Skeletal muscle satellite cell (primary cell): ENCODE measurements around the gene ZNF407.

Experiments used
- H3K27me3 ChIP-seq: 2 replicates; pipeline ENCODE4 v1.7.0; 2013; ENCODE audit warnings: low read length; ENCODE audit not compliant: control insufficient read depth, insufficient read depth
- H3K36me3 ChIP-seq: 2 replicates; pipeline ENCODE4 v1.7.0; 2013; ENCODE audit warnings: mild to moderate bottlenecking, control low read depth, low read length; ENCODE audit not compliant: insufficient read depth
- H3K4me1 ChIP-seq: 2 replicates; pipeline ENCODE4 v1.7.0; 2013; ENCODE audit warnings: low read length; ENCODE audit not compliant: control insufficient read depth, insufficient read depth
- H3K4me2 ChIP-seq: 2 replicates; pipeline ENCODE4 v1.7.0; 2013; ENCODE audit warnings: mild to moderate bottlenecking, low read length
- H3K4me3 ChIP-seq: 2 replicates; pipeline ENCODE4 v1.7.0; 2013; ENCODE audit warnings: low read length
- H3K9ac ChIP-seq: 2 replicates; pipeline ENCODE4 v1.7.0; 2013; ENCODE audit warnings: mild to moderate bottlenecking, low read depth, low read length, moderate library complexity
- H3K9me3 ChIP-seq: replicated peaks from 2 replicates; pipeline ENCODE4 v1.7.0; 2013; ENCODE audit warnings: mild to moderate bottlenecking, control low read depth, low read length

Gene ZNF407

DNA sequence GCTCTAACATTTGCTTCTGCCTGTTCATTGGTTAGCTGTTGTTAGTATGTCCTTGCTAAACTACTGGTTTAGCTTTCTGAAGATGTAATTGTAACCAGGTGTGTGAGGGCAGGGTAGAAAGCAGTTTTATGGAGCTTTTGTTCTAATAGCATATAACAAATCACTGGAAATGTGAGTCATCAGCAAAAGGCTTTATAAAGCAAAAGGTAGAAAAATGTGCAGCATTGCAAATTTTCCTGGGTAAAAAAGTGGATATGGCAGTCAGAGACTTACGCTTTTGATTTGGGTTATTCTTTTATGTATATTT, 85.3 kb downstream of the ZNF407 start:
- Histone ChIP-seq H3K36me3 (no peaks in the 10 kb centered on the region), H3K4me3 (no peak overlapping the region), H3K27me3 (no peaks in the 10 kb centered on the region), H3K9me3 (no peaks in the 10 kb centered on the region), H3K4me1 (peaks cover 5% of the 10 kb centered on the region), H3K4me2 (no peak overlapping the region), H3K9ac (no peak overlapping the region)

DNA sequence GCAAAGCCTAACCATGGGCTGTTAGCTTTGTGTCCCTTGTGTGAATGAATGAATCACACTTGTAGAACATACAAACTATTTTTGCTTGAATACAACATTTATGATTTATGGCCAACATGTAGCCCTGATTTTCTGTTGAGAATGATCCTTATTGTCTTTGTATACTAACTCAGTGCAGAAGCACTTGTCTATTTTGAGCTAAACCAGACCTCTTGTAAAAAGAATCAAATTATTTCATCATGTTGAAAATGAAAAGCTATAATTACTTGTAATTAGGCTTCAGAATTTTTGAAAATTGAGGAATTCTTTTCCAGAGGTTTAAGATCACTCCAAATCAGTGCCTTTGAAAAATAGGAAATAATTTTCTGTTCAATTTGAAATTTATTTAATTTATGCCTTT, 85.9 kb downstream of the ZNF407 start:
- H3K4me2 ChIP-seq = no peak overlapping the region
- no peak overlapping the region for H3K4me3 ChIP-seq
- no peak overlapping the region for H3K9ac ChIP-seq
- H3K36me3 ChIP-seq = no peaks in the 10 kb centered on the region
- no peaks in the 10 kb centered on the region for H3K27me3 ChIP-seq
- peaks cover 6% of the 10 kb centered on the region for H3K4me1 ChIP-seq
- no peaks in the 10 kb centered on the region for H3K9me3 ChIP-seq

DNA sequence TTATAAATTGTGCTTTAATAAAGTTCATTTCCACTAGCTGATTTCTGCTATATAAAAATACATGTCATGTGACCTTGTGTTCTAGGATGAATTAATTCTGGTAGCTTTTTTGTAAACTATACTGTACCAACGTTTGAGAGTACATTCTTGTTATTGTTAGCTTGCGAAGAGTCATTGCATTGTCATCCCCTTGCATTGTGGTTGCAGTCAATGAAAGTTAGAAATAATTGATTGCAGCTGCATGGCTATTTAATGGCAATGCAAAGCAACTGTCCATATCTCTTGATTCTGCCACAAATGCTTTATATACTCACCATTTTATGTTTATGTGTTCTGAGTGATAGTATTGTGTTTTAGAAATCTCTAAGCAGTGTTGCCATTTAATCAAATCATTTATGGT, 91.6 kb downstream of the ZNF407 start:
- Histone ChIP-seq H3K4me2 (peak overlapping the region; percentile 36), H3K27me3 (no peaks in the 10 kb centered on the region), H3K4me1 (peaks cover 12% of the 10 kb centered on the region), H3K9me3 (no peaks in the 10 kb centered on the region), H3K36me3 (no peaks in the 10 kb centered on the region), H3K4me3 (no peak overlapping the region), H3K9ac (no peak overlapping the region)

DNA sequence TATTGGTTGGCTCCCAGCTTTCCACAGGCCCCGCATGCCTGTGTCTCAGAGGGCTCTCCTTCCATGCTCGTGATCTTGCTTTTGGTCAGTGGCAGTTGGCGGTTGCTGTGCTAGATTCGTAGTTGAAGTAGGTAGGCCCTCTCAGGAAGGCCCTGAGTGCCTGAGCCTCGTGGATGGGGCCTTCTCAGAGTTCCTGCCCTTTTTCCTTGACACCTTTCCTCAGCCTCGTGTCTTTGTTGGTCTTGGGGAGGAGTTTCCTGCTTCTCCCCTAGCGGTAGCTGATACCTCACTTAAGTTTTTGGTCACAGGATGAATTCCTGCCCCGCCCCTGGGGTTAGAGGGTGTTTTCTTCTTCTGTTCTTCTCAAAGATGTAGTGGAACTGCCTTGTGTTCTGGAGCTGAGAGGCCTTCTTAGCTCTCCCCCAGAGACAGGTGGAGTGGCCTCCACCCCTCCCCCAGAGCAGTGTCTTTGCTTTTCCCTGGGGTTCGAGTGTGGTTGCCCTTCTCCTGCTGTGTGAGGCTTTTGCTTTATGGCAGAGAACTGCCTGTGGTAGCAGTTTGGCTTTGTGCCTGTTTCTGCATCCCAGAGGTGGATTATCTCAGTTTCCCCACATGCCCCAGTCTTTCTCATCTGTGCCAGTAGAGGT, 94.8 kb downstream of the ZNF407 start:
- Histone ChIP-seq H3K27me3 (no peaks in the 10 kb centered on the region), H3K4me2 (no peak overlapping the region), H3K4me1 (peaks cover 12% of the 10 kb centered on the region), H3K9me3 (no peaks in the 10 kb centered on the region), H3K4me3 (no peak overlapping the region), H3K36me3 (no peaks in the 10 kb centered on the region), H3K9ac (no peak overlapping the region)

DNA sequence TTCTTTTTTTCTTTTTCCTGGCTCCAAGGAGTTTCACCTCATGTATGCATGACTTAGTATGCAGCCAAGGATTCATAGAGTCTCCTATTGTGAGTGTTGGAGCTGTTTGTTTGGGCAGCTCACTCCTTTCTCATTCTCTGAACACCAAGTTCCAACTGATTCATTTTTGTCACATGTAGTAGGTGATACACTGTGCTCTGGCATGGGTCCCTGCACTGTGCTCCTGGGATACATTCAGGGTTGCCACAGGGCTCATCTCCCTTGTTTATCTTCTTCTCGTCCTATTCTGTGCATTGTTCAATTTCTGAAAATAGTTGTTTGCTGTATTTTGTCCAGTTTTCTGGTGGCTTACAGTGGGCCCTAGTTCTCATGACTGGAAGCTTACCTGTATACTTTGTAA, 96.8 kb downstream of the ZNF407 start:
- H3K9ac ChIP-seq = no peak overlapping the region

DNA sequence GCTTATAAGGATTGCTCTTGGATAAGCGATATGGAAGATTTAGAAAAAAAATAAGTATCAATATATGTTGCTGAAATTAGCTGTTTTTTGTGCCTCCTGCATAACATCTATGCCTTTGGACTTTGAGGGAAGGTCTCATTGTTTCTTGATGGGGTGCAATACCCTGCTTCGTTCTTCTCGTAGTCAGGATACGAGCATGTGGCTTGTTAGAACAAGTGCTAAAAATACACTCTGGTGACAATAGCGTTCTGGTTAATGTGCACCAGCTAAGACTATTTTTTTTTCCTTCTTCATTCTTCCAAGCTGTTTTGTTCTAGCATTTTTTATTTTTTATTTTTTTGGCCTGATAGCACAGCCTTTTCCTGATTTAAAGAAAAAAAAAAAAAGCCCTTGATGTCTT, 97.5 kb downstream of the ZNF407 start:
- Histone ChIP-seq H3K27me3 (no peaks in the 10 kb centered on the region), H3K9ac (no peak overlapping the region), H3K4me1 (no peaks in the 10 kb centered on the region)

More for the DNA sequence above, 96.8 kb downstream of the ZNF407 start:
- Histone ChIP-seq H3K9me3 (no peaks in the 10 kb centered on the region), H3K4me2 (no peak overlapping the region), H3K4me3 (no peak overlapping the region), H3K4me1 (peaks cover 5% of the 10 kb centered on the region), H3K36me3 (no peaks in the 10 kb centered on the region), H3K27me3 (no peaks in the 10 kb centered on the region)

DNA sequence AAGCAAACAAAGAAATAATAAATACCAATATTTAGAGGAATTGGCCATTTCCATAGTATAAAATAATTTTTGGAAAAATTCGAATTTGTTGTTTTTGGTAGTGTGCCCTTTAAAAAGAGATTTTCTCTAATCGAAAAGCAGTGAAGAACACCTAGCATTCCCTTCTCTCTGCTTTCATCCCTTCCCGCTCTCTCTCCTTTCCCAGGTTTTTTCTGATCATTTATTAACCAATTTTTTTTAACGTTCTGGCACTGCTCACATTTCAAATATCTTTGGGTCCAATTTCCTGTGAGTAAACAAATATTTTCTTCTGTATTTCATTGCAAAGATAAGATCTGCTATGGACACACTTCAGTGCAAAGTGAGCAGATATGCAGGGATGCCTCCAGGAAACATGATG, 101.2 kb downstream of the ZNF407 start:
- no peaks in the 10 kb centered on the region for H3K36me3 ChIP-seq
- H3K4me3 ChIP-seq = no peak overlapping the region

More for the DNA sequence above, 97.5 kb downstream of the ZNF407 start:
- H3K4me2 ChIP-seq = no peak overlapping the region
- H3K36me3 ChIP-seq = no peaks in the 10 kb centered on the region
- H3K9me3 ChIP-seq = no peaks in the 10 kb centered on the region
- H3K4me3 ChIP-seq = no peak overlapping the region

DNA sequence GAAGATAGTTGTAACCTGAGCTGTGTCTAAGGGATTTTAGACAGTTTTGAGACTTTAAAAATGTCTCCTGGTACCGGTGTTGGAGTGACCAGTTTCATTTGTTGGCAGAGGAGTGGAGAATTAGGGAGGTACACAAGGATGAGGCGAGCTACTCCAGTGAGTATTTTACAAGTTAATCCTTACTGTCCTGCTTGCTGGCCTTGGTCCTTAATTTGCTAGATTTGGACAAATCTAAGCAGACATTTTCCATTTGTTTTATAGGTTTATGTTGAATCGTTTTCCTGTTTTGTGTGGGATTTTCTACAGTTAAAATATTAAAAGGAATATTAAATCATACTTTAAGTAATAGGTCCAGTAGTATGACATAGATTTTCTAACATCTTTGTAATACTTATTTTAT, 101.8 kb downstream of the ZNF407 start:
- Histone ChIP-seq H3K4me2 (no peak overlapping the region), H3K4me1 (no peaks in the 10 kb centered on the region), H3K36me3 (no peaks in the 10 kb centered on the region), H3K9ac (no peak overlapping the region), H3K27me3 (no peaks in the 10 kb centered on the region), H3K4me3 (no peak overlapping the region), H3K9me3 (no peaks in the 10 kb centered on the region)

More for the DNA sequence above, 101.2 kb downstream of the ZNF407 start:
- no peaks in the 10 kb centered on the region for H3K4me1 ChIP-seq
- H3K9me3 ChIP-seq = no peaks in the 10 kb centered on the region
- no peaks in the 10 kb centered on the region for H3K27me3 ChIP-seq
- no peak overlapping the region for H3K4me2 ChIP-seq
- H3K9ac ChIP-seq = no peak overlapping the region

DNA sequence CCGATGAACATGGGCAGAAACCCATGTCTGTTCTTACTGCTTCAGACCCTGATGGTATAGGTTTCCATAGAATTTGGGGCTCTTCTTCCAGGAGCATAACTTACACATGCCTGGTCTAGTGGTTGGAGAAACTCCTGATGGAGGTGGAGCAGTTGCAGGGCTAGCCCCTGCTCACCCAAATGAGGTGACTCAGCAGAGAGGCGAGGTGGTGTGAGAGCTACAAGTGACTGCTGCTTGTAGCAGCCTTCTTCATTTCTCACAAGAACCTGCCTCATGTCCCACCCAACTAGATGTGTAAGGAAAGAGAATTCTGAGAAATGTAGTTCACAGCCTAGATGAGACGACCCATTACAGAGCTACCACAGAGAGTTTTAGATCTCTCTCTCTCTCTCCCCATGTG, 105.3 kb downstream of the ZNF407 start:
- Histone ChIP-seq H3K9ac (no peak overlapping the region), H3K4me2 (no peak overlapping the region), H3K4me1 (peaks cover 12% of the 10 kb centered on the region), H3K27me3 (no peaks in the 10 kb centered on the region), H3K9me3 (no peaks in the 10 kb centered on the region), H3K36me3 (no peaks in the 10 kb centered on the region), H3K4me3 (no peak overlapping the region)

DNA sequence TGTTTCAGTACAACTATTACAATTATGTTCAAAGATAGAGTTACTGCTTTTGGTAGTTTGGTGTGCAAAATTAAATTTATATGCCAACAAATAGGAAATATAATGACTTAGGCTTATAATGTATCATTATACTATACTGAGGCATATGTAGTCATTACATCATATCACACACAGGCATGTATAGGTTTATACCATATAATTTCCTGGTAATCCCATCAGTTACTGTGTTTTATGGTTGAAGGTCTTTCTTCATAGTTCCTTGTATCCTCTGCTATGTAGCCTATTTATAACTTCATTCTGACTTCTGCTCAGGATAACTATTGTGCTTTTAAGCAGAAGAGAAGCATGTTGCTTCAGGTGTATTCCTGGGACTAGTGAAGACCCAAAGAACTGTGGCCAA, 110.5 kb downstream of the ZNF407 start:
- peaks cover 12% of the 10 kb centered on the region for H3K4me1 ChIP-seq
- H3K9ac ChIP-seq = no peak overlapping the region

DNA sequence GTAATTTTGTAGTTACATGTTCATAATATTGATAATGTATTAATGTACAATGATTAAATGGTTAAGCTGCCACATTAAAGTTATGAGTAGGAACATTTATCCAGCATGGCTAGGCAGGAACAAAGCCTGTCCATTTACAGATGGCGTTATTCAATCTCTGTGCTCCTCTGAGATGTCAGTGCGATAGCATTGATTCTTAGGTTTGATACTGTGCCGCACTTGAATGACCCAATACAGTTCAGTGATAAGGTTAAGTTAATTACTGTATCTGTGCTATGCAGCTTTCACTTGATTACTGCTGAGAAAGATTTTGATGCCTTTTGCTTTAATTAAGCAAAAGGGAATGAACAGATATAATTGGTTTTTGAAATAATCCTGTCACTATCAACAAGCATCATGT, 111.8 kb downstream of the ZNF407 start:
- Histone ChIP-seq H3K36me3 (no peaks in the 10 kb centered on the region), H3K4me3 (no peak overlapping the region), H3K27me3 (no peaks in the 10 kb centered on the region), H3K9ac (no peak overlapping the region), H3K4me1 (peaks cover 12% of the 10 kb centered on the region), H3K9me3 (no peaks in the 10 kb centered on the region), H3K4me2 (no peak overlapping the region)

More for the DNA sequence above, 110.5 kb downstream of the ZNF407 start:
- Histone ChIP-seq H3K4me3 (no peak overlapping the region), H3K4me2 (no peak overlapping the region), H3K36me3 (no peaks in the 10 kb centered on the region), H3K9me3 (no peaks in the 10 kb centered on the region), H3K27me3 (no peaks in the 10 kb centered on the region)

DNA sequence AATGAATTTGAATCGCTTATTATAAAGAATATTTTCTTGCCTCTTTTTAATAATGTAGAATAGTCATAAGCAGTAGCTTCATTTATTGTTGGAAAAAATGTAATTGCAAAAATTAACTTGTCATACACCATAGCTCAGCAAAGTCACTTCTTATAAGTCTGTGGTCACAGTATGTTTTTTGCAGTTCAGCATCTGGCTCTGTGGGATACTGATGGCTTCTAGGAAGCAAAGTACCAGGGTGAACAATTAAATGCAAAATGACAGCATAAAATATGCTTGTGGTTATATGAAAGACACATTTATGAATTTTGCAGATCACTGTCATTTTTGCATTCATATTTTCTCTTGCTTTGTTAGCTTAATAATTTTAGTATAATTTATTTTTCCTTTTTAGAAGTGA, 116.5 kb downstream of the ZNF407 start:
- no peak overlapping the region for H3K9ac ChIP-seq
- no peak overlapping the region for H3K4me2 ChIP-seq
- no peaks in the 10 kb centered on the region for H3K9me3 ChIP-seq
- H3K4me3 ChIP-seq = no peak overlapping the region
- H3K36me3 ChIP-seq = no peaks in the 10 kb centered on the region
- no peaks in the 10 kb centered on the region for H3K4me1 ChIP-seq
- no peaks in the 10 kb centered on the region for H3K27me3 ChIP-seq
